PC-3 (cell line): ENCODE results near the gene NEK1.

Experiments
- EZH2 ChIP-seq: fragments of 300-600 bp; sonication (generic); IDR thresholded peaks from one replicate; pipeline ENCODE4 v1.6.1; 2017; ENCODE audit warnings: antibody characterized with exemption, mild to moderate bottlenecking, low read length; ENCODE audit not compliant: unreplicated experiment
- EZH2phosphoT487 ChIP-seq: fragments of 300-600 bp; sonication (generic); IDR thresholded peaks from 2 replicates; pipeline ENCODE4 v1.6.1; 2018; ENCODE audit warnings: mild to moderate bottlenecking, antibody characterized with exemption, low read length, borderline replicate concordance
- TF ChIP-seq, protein P1 (sequence below): fragments of 300-600 bp; sonication (generic); conservative IDR thresholded peaks from 2 replicates; pipeline ENCODE4 v1.5.1; 2017; ENCODE audit warnings: antibody characterized with exemption, low read depth, mild to moderate bottlenecking, low read length

DNA sequence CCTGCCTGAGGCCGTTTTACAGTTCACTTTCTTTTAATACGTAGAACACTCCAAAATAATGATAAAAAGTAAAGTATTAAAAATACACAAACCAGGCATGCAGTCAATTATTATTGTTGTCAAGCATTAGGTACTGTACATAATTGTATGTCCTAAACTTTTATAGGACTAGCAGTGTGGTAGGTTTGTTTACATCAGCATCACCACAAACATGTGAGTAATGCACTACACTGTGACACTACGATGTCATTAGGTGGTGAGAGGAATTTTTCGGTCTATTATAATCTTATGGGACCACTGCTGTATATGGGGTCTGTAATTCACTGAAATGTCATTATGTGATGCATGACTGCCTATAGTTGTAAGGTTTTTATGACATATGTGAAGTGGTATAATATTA is 192.1 kb downstream of the NEK1 start:
- TF ChIP-seq, protein P1, sequence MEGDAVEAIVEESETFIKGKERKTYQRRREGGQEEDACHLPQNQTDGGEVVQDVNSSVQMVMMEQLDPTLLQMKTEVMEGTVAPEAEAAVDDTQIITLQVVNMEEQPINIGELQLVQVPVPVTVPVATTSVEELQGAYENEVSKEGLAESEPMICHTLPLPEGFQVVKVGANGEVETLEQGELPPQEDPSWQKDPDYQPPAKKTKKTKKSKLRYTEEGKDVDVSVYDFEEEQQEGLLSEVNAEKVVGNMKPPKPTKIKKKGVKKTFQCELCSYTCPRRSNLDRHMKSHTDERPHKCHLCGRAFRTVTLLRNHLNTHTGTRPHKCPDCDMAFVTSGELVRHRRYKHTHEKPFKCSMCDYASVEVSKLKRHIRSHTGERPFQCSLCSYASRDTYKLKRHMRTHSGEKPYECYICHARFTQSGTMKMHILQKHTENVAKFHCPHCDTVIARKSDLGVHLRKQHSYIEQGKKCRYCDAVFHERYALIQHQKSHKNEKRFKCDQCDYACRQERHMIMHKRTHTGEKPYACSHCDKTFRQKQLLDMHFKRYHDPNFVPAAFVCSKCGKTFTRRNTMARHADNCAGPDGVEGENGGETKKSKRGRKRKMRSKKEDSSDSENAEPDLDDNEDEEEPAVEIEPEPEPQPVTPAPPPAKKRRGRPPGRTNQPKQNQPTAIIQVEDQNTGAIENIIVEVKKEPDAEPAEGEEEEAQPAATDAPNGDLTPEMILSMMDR, result no peak
- TF ChIP-seq EZH2 (no peak), EZH2phosphoT487 (no peak)
